BLaER1 (cell line): ENCODE data around the gene GNAI2.

ENCODE experiments used
- H3K27ac ChIP-seq: shearing (Covaris generic); formaldehyde crosslinking; 2 replicates; pipeline ENCODE4 v1.8.1; 2022
- H3K27me3 ChIP-seq: shearing (Covaris generic); formaldehyde crosslinking; 2 replicates; pipeline ENCODE4 v1.8.1; 2022
- H3K36me3 ChIP-seq: shearing (Covaris generic); formaldehyde crosslinking; 2 replicates; pipeline ENCODE4 v1.8.1; 2022
- H3K4me1 ChIP-seq: shearing (Covaris generic); formaldehyde crosslinking; 2 replicates; pipeline ENCODE4 v1.8.1; 2022
- H3K4me2 ChIP-seq: shearing (Covaris generic); formaldehyde crosslinking; 2 replicates; pipeline ENCODE4 v1.8.1; 2022
- H3K4me3 ChIP-seq: shearing (Covaris generic); formaldehyde crosslinking; 2 replicates; pipeline ENCODE4 v1.8.1; 2022
- H3K9ac ChIP-seq: shearing (Covaris generic); formaldehyde crosslinking; 2 replicates; pipeline ENCODE4 v1.8.1; 2022
- H3K9me3 ChIP-seq: shearing (Covaris generic); formaldehyde crosslinking; 2 replicates; pipeline ENCODE4 v1.8.1; 2022
- H4K20me1 ChIP-seq: shearing (Covaris generic); formaldehyde crosslinking; 2 replicates; pipeline ENCODE4 v1.8.1; 2022
- Cebpa-rat ChIP-seq: shearing (Covaris generic); IDR thresholded peaks from 2 replicates; pipeline ENCODE4 v1.8.1; 2022

GNAI2 gene

DNA sequence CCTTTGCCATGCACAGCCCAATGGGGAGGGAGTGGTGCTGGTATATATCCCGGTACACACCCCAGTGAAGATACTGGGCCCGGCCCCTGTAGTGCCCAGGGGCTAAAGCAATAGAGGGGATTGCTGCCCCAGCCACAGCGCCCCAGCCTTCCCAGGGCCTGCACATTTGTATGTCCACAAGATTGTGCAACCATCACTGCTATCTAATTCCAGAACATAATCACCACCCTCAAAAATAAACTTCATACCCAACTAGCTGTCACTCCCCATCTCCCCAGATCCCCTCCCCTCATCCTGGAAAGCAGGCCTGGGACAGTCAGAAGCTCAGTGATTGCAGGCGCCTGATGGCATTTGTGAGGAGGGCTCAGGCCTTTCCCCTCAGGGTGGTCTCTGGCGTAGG, 13.5 kb downstream of the GNAI2 start:
- H3K4me3 ChIP-seq: no peak overlapping the region
- no peaks in the 10 kb centered on the region for H3K27me3 ChIP-seq
- H3K4me1 ChIP-seq: peaks cover 67% of the 10 kb centered on the region
- H3K27ac ChIP-seq: no peak overlapping the region
- H4K20me1 ChIP-seq: peaks cover 87% of the 10 kb centered on the region
- no peak overlapping the region for H3K4me2 ChIP-seq
- H3K36me3 ChIP-seq: peaks cover 78% of the 10 kb centered on the region
- no peaks in the 10 kb centered on the region for H3K9me3 ChIP-seq
- TF ChIP-seq Cebpa-rat: no peak
- H3K9ac ChIP-seq: 0 out of 2 replicates have a peak overlapping the region, but pooled peaks have one; percentile 45

DNA sequence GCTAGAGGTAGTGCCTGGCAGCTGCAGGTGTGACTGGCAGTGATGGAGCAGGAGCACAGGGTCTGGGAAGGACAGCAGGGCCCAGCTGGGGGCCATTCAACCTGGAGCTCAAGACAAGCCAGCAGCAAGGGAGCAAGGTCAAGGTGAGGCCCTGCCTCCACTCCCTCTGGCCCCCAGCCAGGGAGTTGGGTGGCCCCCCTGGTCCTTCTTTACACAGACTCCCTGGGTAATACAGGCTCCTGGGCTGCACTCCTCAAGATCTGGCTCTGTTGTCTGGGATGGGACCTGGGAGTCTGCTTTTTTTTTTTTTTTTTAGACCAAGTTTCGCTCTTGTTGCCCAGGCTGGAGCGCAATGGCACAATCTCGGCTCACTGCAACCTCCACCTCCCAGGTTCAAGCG, 14.5 kb downstream of the GNAI2 start:
- no peak overlapping the region for H3K4me3 ChIP-seq
- TF ChIP-seq Cebpa-rat: no peak
- H3K9ac ChIP-seq: no peak overlapping the region
- no peak overlapping the region for H3K27ac ChIP-seq
- peaks cover 86% of the 10 kb centered on the region for H3K36me3 ChIP-seq
- H4K20me1 ChIP-seq: peaks cover 93% of the 10 kb centered on the region
- H3K9me3 ChIP-seq: no peaks in the 10 kb centered on the region
- H3K4me1 ChIP-seq: peaks cover 63% of the 10 kb centered on the region
- no peaks in the 10 kb centered on the region for H3K27me3 ChIP-seq
- no peak overlapping the region for H3K4me2 ChIP-seq

DNA sequence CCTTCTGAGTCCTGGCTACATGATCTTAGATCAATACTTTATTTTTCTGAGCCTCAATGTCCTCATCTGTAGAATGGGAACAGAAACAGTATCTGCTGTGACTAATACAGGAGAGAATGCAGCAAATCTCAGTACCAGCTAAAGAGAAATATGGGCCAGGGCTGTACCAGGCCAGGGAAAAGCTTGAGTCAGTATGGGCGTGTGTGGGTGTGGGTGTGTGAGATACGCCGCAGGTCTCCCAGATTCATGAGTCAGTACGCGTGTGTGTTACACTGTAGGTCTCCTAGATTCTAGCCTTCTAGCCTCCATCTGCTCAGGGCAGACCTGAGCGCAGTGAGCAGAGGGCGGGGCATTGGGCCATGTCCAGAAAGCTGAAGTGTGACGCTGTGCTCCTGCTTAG, 15.2 kb downstream of the GNAI2 start:
- Histone ChIP-seq H3K36me3 (peaks cover 92% of the 10 kb centered on the region), H3K27ac (no peak overlapping the region), H3K9ac (no peak overlapping the region), H3K4me1 (peaks cover 56% of the 10 kb centered on the region), H3K4me3 (no peak overlapping the region), H3K27me3 (no peaks in the 10 kb centered on the region), H4K20me1 (peaks cover 98% of the 10 kb centered on the region), H3K9me3 (no peaks in the 10 kb centered on the region), H3K4me2 (no peak overlapping the region)
- no peak for TF ChIP-seq Cebpa-rat

DNA sequence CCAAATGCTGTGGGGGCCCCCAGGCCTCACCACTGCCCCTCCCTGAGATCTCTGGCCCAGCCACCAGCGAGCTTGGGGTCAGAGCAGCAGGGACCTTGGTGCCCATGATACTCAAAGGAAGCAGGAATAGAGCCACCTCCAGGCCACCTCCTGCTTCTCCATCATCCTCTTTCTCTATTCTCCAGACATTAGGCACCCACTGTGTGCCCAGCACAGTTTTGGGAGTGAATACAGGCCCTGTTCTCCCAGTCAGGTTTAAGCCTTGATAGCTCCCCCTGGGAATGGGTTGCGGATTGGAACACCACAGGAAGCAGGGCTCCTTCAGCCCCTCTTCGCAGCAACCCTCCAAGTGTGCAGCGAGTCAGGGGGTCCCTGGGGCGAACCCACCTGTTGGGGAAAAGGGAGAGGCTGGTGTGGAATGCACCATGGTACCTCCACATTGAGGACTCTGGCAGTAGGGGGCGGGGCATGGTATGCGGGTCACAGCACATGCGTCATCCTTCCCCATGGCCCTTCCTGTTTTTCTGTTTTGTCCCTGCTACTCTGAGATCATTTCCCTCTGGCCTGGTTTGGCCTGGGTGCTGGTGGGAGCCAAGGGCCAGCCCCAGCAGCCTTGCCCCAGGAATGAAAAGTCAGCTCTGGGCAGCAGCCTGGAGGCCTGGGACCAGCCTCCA, 18.7 kb downstream of the GNAI2 start:
- no peak overlapping the region for H3K4me3 ChIP-seq
- TF ChIP-seq Cebpa-rat: no peak
- H3K9ac ChIP-seq: peak overlapping the region; percentile 15; the same call in 1 of the 2 replicates
- no peaks in the 10 kb centered on the region for H3K27me3 ChIP-seq
- H3K27ac ChIP-seq: peak overlapping the region; percentile 41
- H4K20me1 ChIP-seq: peaks cover 92% of the 10 kb centered on the region
- peaks cover 37% of the 10 kb centered on the region for H3K4me1 ChIP-seq
- H3K9me3 ChIP-seq: no peaks in the 10 kb centered on the region
- H3K36me3 ChIP-seq: peaks cover 98% of the 10 kb centered on the region
- no peak overlapping the region; the same call in 1 of the 2 replicates for H3K4me2 ChIP-seq

DNA sequence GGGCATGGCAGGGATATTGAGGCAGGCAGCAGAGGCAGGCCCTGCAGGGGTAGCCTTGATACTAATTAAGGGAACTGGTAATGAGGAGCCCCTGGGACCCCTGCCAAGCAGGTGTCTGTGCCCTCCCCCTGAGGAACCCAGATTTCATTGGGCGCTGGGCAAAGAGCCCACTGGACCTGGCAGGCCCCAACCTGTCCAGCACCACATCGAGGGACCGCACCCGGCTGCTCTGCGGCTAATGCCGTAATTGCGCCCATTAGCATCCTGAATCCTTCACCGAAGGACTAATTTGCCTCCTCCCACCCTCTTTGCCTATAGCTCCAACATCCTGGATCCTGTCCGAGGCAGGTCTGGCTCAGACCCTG, 19.2 kb downstream of the GNAI2 start:
- H3K27me3 ChIP-seq: no peaks in the 10 kb centered on the region
- H3K9me3 ChIP-seq: no peaks in the 10 kb centered on the region
- H3K9ac ChIP-seq: peak overlapping the region; percentile 15; the same call in 1 of the 2 replicates
- no peak overlapping the region for H3K4me3 ChIP-seq
- peaks cover 34% of the 10 kb centered on the region for H3K4me1 ChIP-seq
- peak overlapping the region; percentile 41 for H3K27ac ChIP-seq
- TF ChIP-seq Cebpa-rat: no peak
- H3K4me2 ChIP-seq: no peak overlapping the region
- H3K36me3 ChIP-seq: peaks cover 93% of the 10 kb centered on the region
- peaks cover 86% of the 10 kb centered on the region for H4K20me1 ChIP-seq

DNA sequence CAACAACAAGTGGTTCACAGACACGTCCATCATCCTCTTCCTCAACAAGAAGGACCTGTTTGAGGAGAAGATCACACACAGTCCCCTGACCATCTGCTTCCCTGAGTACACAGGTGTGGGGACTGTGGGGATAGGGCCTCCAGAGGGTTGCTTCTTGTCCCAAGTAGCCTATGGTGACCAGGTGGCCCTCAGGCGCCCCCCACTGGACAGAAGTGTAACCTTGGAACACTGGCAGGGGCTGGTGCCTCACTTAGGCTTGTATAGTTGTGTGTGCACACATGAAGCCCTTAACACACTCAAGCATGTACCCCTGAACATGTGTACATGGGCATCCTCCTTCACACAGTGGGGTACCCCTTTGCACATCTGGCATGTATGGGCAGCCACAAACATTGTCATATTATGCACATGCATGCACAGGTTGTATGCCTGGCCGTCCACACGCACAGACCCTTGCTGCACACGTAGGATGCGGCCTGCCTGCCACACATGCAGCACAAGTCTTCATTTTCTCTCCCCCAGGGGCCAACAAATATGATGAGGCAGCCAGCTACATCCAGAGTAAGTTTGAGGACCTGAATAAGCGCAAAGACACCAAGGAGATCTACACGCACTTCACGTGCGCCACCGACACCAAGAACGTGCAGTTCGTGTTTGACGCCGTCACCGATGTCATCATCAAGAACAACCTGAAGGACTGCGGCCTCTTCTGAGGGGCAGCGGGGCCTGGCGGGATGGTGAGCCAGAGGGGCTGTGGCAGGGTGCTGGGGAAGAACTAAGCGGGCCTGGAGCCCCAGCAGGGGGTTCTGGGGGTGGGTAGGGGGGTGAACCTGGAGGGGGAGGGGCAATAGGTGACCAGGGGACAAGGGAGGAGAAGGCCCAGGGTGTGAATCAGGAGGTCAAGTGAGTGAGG, 21.2 kb downstream of the GNAI2 start:
- H3K9ac ChIP-seq: no peak overlapping the region; the same call in 1 of the 2 replicates
- H3K4me1 ChIP-seq: peaks cover 50% of the 10 kb centered on the region
- no peak overlapping the region for H3K27ac ChIP-seq
- peaks cover 73% of the 10 kb centered on the region for H3K36me3 ChIP-seq
- no peaks in the 10 kb centered on the region for H3K27me3 ChIP-seq
- no peak for TF ChIP-seq Cebpa-rat
- no peak overlapping the region for H3K4me2 ChIP-seq
- no peaks in the 10 kb centered on the region for H3K9me3 ChIP-seq
- no peak overlapping the region for H3K4me3 ChIP-seq
- H4K20me1 ChIP-seq: peaks cover 66% of the 10 kb centered on the region

DNA sequence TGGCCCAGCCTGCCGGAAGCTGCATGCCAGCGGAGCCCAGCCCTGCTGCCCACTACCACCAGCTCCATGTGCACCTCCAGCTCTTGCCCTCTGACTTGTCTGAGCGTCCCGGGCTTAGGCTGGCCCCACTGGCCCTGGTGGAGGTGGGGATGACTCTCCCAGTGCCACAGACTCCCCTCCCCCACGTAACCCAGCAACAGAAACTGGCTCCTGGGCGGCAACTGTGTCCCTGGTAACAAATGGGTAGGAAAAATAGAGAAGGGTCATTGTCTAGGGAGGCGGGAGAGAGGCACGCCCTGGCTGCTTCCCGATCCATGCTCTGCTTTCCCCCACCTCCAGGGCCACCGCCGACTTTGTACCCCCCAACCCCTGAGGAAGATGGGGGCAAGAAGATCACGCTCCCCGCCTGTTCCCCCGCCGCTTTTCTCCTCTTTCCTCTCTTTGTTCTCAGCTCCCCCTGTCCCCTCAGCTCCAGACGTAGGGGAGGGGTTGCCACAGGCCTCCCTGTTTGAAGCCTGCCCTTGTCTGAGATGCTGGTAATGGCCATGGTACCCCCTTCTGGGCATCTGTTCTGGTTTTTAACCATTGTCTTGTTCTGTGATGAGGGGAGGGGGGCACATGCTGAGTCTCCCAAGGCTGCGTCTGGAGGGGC, 22.2 kb downstream of the GNAI2 start:
- TF ChIP-seq Cebpa-rat: no peak
- Histone ChIP-seq H3K9ac (peak overlapping the region; percentile 31; the same call in 1 of the 2 replicates), H3K27me3 (no peaks in the 10 kb centered on the region), H3K27ac (peak overlapping the region; percentile 26; the same call in 1 of the 2 replicates), H3K9me3 (no peaks in the 10 kb centered on the region), H3K4me2 (peak overlapping the region; percentile 24; the same call in 1 of the 2 replicates), H3K4me1 (peaks cover 59% of the 10 kb centered on the region), H3K4me3 (no peak overlapping the region), H4K20me1 (peaks cover 57% of the 10 kb centered on the region), H3K36me3 (peaks cover 69% of the 10 kb centered on the region)

DNA sequence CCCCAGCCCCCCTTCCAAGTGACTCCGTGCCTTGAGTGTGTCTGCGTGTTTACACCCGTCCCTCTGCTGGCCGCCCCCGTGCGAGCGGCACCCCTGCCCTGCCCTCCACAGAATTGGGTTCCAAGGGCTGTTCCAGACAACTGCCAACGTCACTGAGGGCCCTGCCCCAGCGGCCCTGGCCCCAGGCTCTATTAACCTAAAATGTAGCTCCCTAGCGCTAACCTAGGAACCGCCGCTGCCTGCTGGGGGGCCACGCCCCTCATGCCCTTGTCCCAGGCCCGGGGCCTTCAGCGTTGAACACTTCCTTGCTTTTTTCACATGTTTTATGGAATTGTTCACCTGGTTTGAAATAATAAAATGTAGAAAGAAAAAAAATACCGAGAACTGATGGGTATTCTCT, 23.0 kb downstream of the GNAI2 start:
- Histone ChIP-seq H3K4me1 (peaks cover 64% of the 10 kb centered on the region), H3K36me3 (peaks cover 61% of the 10 kb centered on the region), H3K4me3 (no peak overlapping the region), H3K9me3 (no peaks in the 10 kb centered on the region), H3K27me3 (no peaks in the 10 kb centered on the region), H4K20me1 (peaks cover 49% of the 10 kb centered on the region), H3K9ac (peak overlapping the region; percentile 31; the same call in 1 of the 2 replicates), H3K4me2 (no peak overlapping the region), H3K27ac (no peak overlapping the region)
- TF ChIP-seq Cebpa-rat: no peak

DNA sequence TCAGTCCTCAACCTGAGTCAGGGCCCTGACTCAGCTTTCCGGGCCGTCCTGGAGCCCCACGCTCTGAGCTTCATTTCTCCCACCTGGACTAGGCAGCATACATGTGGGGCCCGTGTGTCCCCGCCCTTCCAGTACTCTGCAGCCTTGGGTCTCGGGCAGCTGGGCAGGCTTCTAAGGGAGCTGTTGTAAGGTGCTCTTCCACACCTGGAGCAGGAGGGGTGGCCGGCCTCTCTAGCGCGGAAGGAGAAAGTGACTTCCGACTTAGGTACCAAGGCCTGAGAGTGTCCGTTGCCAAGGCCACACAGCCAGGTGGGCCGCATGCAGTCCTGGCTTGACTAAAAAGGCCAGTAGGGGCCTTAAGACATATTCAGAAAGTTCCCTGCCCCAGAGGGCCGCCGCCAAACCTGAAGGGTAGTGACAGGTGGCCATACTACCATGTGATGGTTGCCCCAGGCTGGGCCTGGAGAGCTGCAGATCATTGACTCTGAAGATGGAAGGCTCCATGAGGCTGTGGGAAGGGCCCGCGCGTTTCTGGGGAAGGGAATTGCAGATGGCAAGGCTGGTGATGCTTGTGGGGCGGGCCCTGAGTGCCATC, 23.5 kb downstream of the GNAI2 start:
- H4K20me1 ChIP-seq: peaks cover 43% of the 10 kb centered on the region
- peaks cover 64% of the 10 kb centered on the region for H3K4me1 ChIP-seq
- peak overlapping the region; percentile 96 for H3K9ac ChIP-seq
- peaks cover 55% of the 10 kb centered on the region for H3K36me3 ChIP-seq
- H3K4me3 ChIP-seq: peak overlapping the region; percentile 75
- no peaks in the 10 kb centered on the region for H3K27me3 ChIP-seq
- H3K27ac ChIP-seq: peak overlapping the region; percentile 97
- H3K9me3 ChIP-seq: no peaks in the 10 kb centered on the region
- peak overlapping the region; percentile 99 for H3K4me2 ChIP-seq
- TF ChIP-seq Cebpa-rat: no peak
